ENCODE results near the gene ABHD2.
"Not testable (repeated sequence)": the region's sequence is repeated elsewhere in the genome, so short reads cannot be mapped to it uniquely, and the experiment has no call there.

ABHD2 gene

GRCh38 chr15:89119489-89120478 lies 31.5 kb downstream of the ABHD2 start:
- DNase-seq (ENCODE audit: low read depth in 2 of 2): no peak

- DNase-seq (ENCODE audit: low read depth in 2 of 2): not testable (repeated sequence)
Observed at GRCh38 chr15:89120479-89121000, 32.3 kb downstream of the ABHD2 start.

GRCh38 chr15:89121414-89121813 lies 33.2 kb downstream of the ABHD2 start:
- no peak for DNase-seq (ENCODE audit: low read depth in 2 of 2)

GRCh38 chr15:89122505-89123180 lies 34.4 kb downstream of the ABHD2 start:
- DNase-seq (ENCODE audit: low read depth in 2 of 2): no peak

- DNase-seq (ENCODE audit: low read depth in 2 of 2): no peak
Observed at GRCh38 chr15:89123181-89123525, 34.9 kb downstream of the ABHD2 start.

- DNase-seq (ENCODE audit: low read depth in 2 of 2): no peak
Observed at GRCh38 chr15:89125088-89125826, 37.0 kb downstream of the ABHD2 start.

- no peak for DNase-seq (ENCODE audit: low read depth in 2 of 2)
Observed at GRCh38 chr15:89126009-89126408, 37.8 kb downstream of the ABHD2 start.

GRCh38 chr15:89127054-89127702 lies 38.9 kb downstream of the ABHD2 start:
- no peak for DNase-seq (ENCODE audit: low read depth in 2 of 2)

GRCh38 chr15:89128320-89129122 lies 40.3 kb downstream of the ABHD2 start:
- no peak for DNase-seq (ENCODE audit: low read depth in 2 of 2)

GRCh38 chr15:89129123-89129815 lies 41.0 kb downstream of the ABHD2 start:
- DNase-seq (ENCODE audit: low read depth in 2 of 2): peak; percentile 17 to 36

- no peak for DNase-seq (ENCODE audit: low read depth in 2 of 2)
Observed at GRCh38 chr15:89129816-89130134, 41.5 kb downstream of the ABHD2 start.

GRCh38 chr15:89130201-89130600 lies 41.9 kb downstream of the ABHD2 start:
- peak; percentile 16 to 28 for DNase-seq (ENCODE audit: low read depth in 2 of 2)

GRCh38 chr15:89131731-89132130 lies 43.5 kb downstream of the ABHD2 start:
- DNase-seq (ENCODE audit: low read depth in 2 of 2): no peak

GRCh38 chr15:89132611-89133507 lies 44.6 kb downstream of the ABHD2 start:
- DNase-seq (ENCODE audit: low read depth in 2 of 2): no peak

- not testable (repeated sequence) for DNase-seq (ENCODE audit: low read depth in 2 of 2)
Observed at GRCh38 chr15:89135387-89136077, 47.3 kb downstream of the ABHD2 start.

- DNase-seq (ENCODE audit: low read depth in 2 of 2): no peak
Observed at GRCh38 chr15:89136078-89136806, 48.0 kb downstream of the ABHD2 start.

- peak in 1 of 2 donors; percentile 6 for DNase-seq (ENCODE audit: low read depth in 2 of 2)
Observed at GRCh38 chr15:89136818-89137772, 48.8 kb downstream of the ABHD2 start.
